H9 (cell line): ENCODE data around the gene LECT2. TPM values are rescaled to one million over a fixed set of nuclear protein-coding genes. Genes with fewer than 3 reads are reported as not detected.

ENCODE experiments used
- DNase-seq: peaks from one replicate; pipeline ENCODE4 v3.0.0-alpha.2; 2017
- H2AFZ ChIP-seq: one replicate; pipeline ENCODE4 v1.6.1; 2013; ENCODE audit warnings: mild to moderate bottlenecking, low read length, control low read depth, moderate library complexity
- H2AK5ac ChIP-seq: 2 replicates; pipeline ENCODE4 v1.6.1; 2013; ENCODE audit warnings: low read length, control low read depth, mixed read lengths; ENCODE audit not compliant: insufficient read length
- H2BK120ac ChIP-seq: one replicate; pipeline ENCODE4 v1.6.1; 2013; ENCODE audit warnings: low read depth, mild to moderate bottlenecking, low read length, control low read depth, inconsistent platforms; ENCODE audit not compliant: poor library complexity, severe bottlenecking
- H2BK12ac ChIP-seq: 2 replicates; pipeline ENCODE4 v1.6.1; 2013; ENCODE audit warnings: low read length, control low read depth, mixed read lengths, low read depth; ENCODE audit not compliant: insufficient read length
- H2BK15ac ChIP-seq: 2 replicates; pipeline ENCODE4 v1.6.1; 2013; ENCODE audit warnings: low read depth, low read length, control low read depth
- H2BK20ac ChIP-seq: one replicate; pipeline ENCODE4 v1.6.1; 2013; ENCODE audit warnings: low read depth, mild to moderate bottlenecking, low read length, control low read depth, inconsistent platforms; ENCODE audit not compliant: poor library complexity, severe bottlenecking
- H2BK5ac ChIP-seq: 2 replicates; pipeline ENCODE4 v1.6.1; 2013; ENCODE audit warnings: low read length, control low read depth, mixed read lengths; ENCODE audit not compliant: insufficient read length
- H3K14ac ChIP-seq: 2 replicates; pipeline ENCODE4 v1.6.1; 2013; ENCODE audit warnings: low read length, control low read depth; ENCODE audit not compliant: insufficient read depth
- H3K18ac ChIP-seq: 2 replicates; pipeline ENCODE4 v1.6.1; 2013; ENCODE audit warnings: low read depth, mild to moderate bottlenecking, mixed read lengths, low read length, control low read depth; ENCODE audit not compliant: insufficient read length
- H3K23ac ChIP-seq: 2 replicates; pipeline ENCODE4 v1.6.1; 2013; ENCODE audit warnings: low read length, control low read depth, mixed read lengths, low read depth; ENCODE audit not compliant: insufficient read length
- H3K23me2 ChIP-seq: 2 replicates; pipeline ENCODE4 v1.6.1; 2013; ENCODE audit warnings: low read depth, mild to moderate bottlenecking, mixed read lengths, low read length, control low read depth; ENCODE audit not compliant: insufficient read length, poor library complexity, severe bottlenecking
- H3K27ac ChIP-seq: 2 replicates; pipeline ENCODE4 v1.5.1; 2013; ENCODE audit warnings: low read length, control low read depth, mixed read lengths, low read depth; ENCODE audit not compliant: insufficient read length
- H3K27me3 ChIP-seq: 2 replicates; pipeline ENCODE4 v1.6.1; 2013; ENCODE audit warnings: low read length, control low read depth, inconsistent platforms; ENCODE audit not compliant: insufficient read depth
- H3K4ac ChIP-seq: 2 replicates; pipeline ENCODE4 v1.6.1; 2013; ENCODE audit warnings: low read depth, mild to moderate bottlenecking, control low read depth, inconsistent platforms, low read length, moderate library complexity
- H3K4me1 ChIP-seq: 2 replicates; pipeline ENCODE4 v1.6.1; 2013; ENCODE audit warnings: low read length, control low read depth, inconsistent platforms; ENCODE audit not compliant: insufficient read depth
- H3K4me2 ChIP-seq: 2 replicates; pipeline ENCODE4 v1.6.1; 2013; ENCODE audit warnings: low read length, control low read depth, mixed read lengths; ENCODE audit not compliant: insufficient read length, insufficient read depth
- H3K56ac ChIP-seq: 2 replicates; pipeline ENCODE4 v1.6.1; 2013; ENCODE audit warnings: low read depth, mild to moderate bottlenecking, mixed read lengths, low read length, control low read depth; ENCODE audit not compliant: insufficient read length
- H3K79me1 ChIP-seq: 2 replicates; pipeline ENCODE4 v1.6.1; 2013; ENCODE audit warnings: low read depth, mild to moderate bottlenecking, moderate library complexity, low read length, control low read depth, inconsistent platforms; ENCODE audit not compliant: insufficient read depth, poor library complexity, severe bottlenecking
- H3K79me2 ChIP-seq: 2 replicates; pipeline ENCODE4 v1.6.1; 2013; ENCODE audit warnings: low read length, control low read depth, inconsistent platforms; ENCODE audit not compliant: insufficient read depth
- H3K9ac ChIP-seq: 2 replicates; pipeline ENCODE4 v1.6.1; 2013; ENCODE audit warnings: low read length, control low read depth, mixed read lengths; ENCODE audit not compliant: insufficient read length; ENCODE audit errors: extremely low read depth
- H3K9me3 ChIP-seq: one replicate; pipeline ENCODE4 v1.6.1; 2013; ENCODE audit warnings: low read depth, low read length, inconsistent platforms; ENCODE audit not compliant: control insufficient read depth
- H3T11ph ChIP-seq: one replicate; pipeline ENCODE4 v1.6.1; 2013; ENCODE audit warnings: mild to moderate bottlenecking, low read length, control low read depth, inconsistent platforms
- H4K20me1 ChIP-seq: one replicate; pipeline ENCODE4 v1.6.1; 2013; ENCODE audit not compliant: control insufficient read depth, insufficient read length, insufficient read depth
- H4K5ac ChIP-seq: 2 replicates; pipeline ENCODE4 v1.6.1; 2013; ENCODE audit warnings: low read depth, mild to moderate bottlenecking, mixed read lengths, low read length, control low read depth; ENCODE audit not compliant: insufficient read length
- H4K8ac ChIP-seq: replicated peaks from 2 replicates; pipeline ENCODE4 v1.6.1; 2013; ENCODE audit warnings: low read length, control low read depth, mixed read lengths, low read depth; ENCODE audit not compliant: insufficient read length
- H4K91ac ChIP-seq: 2 replicates; pipeline ENCODE4 v1.6.1; 2013; ENCODE audit warnings: low read depth, mild to moderate bottlenecking, moderate library complexity, mixed read lengths, low read length, control low read depth; ENCODE audit not compliant: insufficient read length
- H3K27ac Mint-ChIP-seq, 3 experiments: 2 replicates in 2 of 3; 3 replicates in 1 of 3; pipeline ENCODE4 v1.8.0; 2020 to 2021; ENCODE audit warnings: mixed read lengths in 3 of 3, mild to moderate bottlenecking in 1 of 3, moderate library complexity in 1 of 3
- H3K27me3 Mint-ChIP-seq: 2 replicates; pipeline ENCODE4 v1.8.0; 2021; ENCODE audit warnings: low read depth, mild to moderate bottlenecking, moderate library complexity, mixed read lengths
- H3K36me3 Mint-ChIP-seq, 3 experiments: 2 replicates in 2 of 3; 3 replicates in 1 of 3; pipeline ENCODE4 v1.8.0; 2020 to 2021; ENCODE audit warnings: low read depth in 3 of 3, mixed read lengths in 3 of 3; ENCODE audit not compliant: insufficient read depth in 1 of 3
- H3K4me1 Mint-ChIP-seq, 2 experiments: 2 replicates each; pipeline ENCODE4 v1.8.0; 2020; ENCODE audit warnings: mixed read lengths in 2 of 2
- H3K4me3 Mint-ChIP-seq, 2 experiments: 2 replicates in 1 of 2; 3 replicates in 1 of 2; pipeline ENCODE4 v1.8.0; 2020 to 2021; ENCODE audit warnings: mild to moderate bottlenecking in 2 of 2, mixed read lengths in 2 of 2, moderate library complexity in 1 of 2
- H3K9me3 Mint-ChIP-seq, 2 experiments: 2 replicates in 1 of 2; 3 replicates in 1 of 2; pipeline ENCODE4 v1.8.0; 2020; ENCODE audit warnings: mild to moderate bottlenecking in 2 of 2, mixed read lengths in 2 of 2, moderate library complexity in 1 of 2
- WGBS: extraction: QIAGEN DNeasy Blood & Tissue Kit; methylation state at CpG from one replicate; pipeline ENCODE4 v1.1.7; 2013; ENCODE audit warnings: missing lambda C conversion rate, low lambda C conversion rate, mixed read lengths; ENCODE audit not compliant: insufficient read length; ENCODE audit errors: extremely low coverage; 5-methylcytosine and 5-hydroxymethylcytosine counted together
- total RNA-seq: library from RNA; stranded (reverse); gene quantifications from 2 replicates; pipeline ENCODE4 v1.2.1, GENCODE V29; 2021
- TF ChIP-seq, protein P1 (sequence below): fragments of 200-600 bp; sonication (generic); conservative IDR thresholded peaks from 3 replicates; pipeline ENCODE4 v1.8.0; 2021; ENCODE audit warnings: antibody characterized with exemption, mild to moderate bottlenecking

LECT2 gene
- total RNA-seq, 1 experiment from 2014 or later: not detected

DNA sequence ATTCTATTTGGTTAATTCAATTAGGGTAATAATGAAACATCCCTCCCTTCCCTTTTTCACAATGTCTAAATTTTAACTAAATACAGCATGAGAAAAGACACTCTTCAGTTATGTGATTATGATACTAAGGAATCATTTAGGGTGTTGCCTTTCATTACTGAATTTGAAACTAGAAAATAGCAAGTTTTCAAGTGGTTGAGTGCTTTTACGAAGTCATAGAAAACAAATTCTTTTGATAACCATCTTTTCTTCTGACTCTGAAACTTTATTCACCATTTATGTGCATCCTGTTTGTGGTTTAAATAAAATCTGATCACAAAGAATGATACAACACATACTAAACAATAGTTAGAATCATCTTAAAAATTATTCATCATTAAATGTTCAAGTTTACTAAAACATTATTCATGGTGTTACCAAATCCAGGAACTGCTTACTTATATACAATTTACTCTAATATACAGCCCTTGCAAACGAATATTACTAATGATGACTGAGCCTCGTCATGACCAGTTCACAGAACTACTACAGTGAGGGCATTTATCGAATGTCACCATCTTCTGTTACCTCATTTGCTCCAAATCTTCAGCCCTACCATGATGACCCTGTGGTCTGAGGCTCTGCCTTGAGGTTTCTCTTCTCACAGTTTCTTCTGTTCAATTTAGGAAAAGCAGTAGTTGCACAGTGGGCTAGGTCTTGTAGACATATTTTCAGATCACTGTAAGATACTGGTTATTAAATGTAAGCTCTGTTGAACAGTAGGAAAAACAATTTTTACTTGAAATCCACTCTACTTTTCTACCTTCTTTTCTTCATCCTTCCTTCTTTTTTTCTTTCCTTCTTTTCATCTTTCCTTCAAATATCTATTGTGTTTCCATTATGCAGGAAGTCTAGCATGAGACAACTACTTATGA lies 40.8 kb downstream of the LECT2 start:
- H3K9me3 ChIP-seq: no peaks in the 10 kb centered on the region
- no peak overlapping the region for H4K5ac ChIP-seq
- H3K4me1 ChIP-seq: no peaks in the 10 kb centered on the region
- no peak overlapping the region for H4K8ac ChIP-seq
- no peak overlapping the region for H2BK5ac ChIP-seq
- H3K23me2 ChIP-seq: no peaks in the 10 kb centered on the region
- H2BK12ac ChIP-seq: no peak overlapping the region
- no peak overlapping the region for H3K27ac Mint-ChIP-seq
- H3K23ac ChIP-seq: no peak overlapping the region
- H2AK5ac ChIP-seq: no peak overlapping the region
- H3K9me3 Mint-ChIP-seq: no peaks in the 10 kb centered on the region
- H2BK20ac ChIP-seq: no peak overlapping the region
- no peaks in the 10 kb centered on the region; the same call in 1 of the 2 replicates for H3K27me3 ChIP-seq
- H3K4ac ChIP-seq: no peak overlapping the region
- H3K79me2 ChIP-seq: no peaks in the 10 kb centered on the region
- no peak overlapping the region for H3T11ph ChIP-seq
- H3K4me2 ChIP-seq: no peak overlapping the region
- H3K56ac ChIP-seq: no peak overlapping the region
- H2BK15ac ChIP-seq: no peak overlapping the region
- no peak overlapping the region for H3K14ac ChIP-seq
- H4K20me1 ChIP-seq: no peaks in the 10 kb centered on the region
- WGBS: no CpG with 5 or more reads among the region's 4 CpGs
- no peak overlapping the region for H3K4me3 Mint-ChIP-seq
- no peaks in the 10 kb centered on the region for H3K4me1 Mint-ChIP-seq
- H2BK120ac ChIP-seq: no peak overlapping the region
- no peak overlapping the region for H4K91ac ChIP-seq
- no peak for DNase-seq
- H3K27ac ChIP-seq: no peak overlapping the region
- H3K9ac ChIP-seq: no peak overlapping the region
- no peak overlapping the region for H3K18ac ChIP-seq
- H3K79me1 ChIP-seq: no peaks in the 10 kb centered on the region
- no peak overlapping the region for H2AFZ ChIP-seq
- no peaks in the 10 kb centered on the region for H3K36me3 Mint-ChIP-seq
- peaks cover 94% of the 10 kb centered on the region for H3K27me3 Mint-ChIP-seq
- TF ChIP-seq, protein P1, sequence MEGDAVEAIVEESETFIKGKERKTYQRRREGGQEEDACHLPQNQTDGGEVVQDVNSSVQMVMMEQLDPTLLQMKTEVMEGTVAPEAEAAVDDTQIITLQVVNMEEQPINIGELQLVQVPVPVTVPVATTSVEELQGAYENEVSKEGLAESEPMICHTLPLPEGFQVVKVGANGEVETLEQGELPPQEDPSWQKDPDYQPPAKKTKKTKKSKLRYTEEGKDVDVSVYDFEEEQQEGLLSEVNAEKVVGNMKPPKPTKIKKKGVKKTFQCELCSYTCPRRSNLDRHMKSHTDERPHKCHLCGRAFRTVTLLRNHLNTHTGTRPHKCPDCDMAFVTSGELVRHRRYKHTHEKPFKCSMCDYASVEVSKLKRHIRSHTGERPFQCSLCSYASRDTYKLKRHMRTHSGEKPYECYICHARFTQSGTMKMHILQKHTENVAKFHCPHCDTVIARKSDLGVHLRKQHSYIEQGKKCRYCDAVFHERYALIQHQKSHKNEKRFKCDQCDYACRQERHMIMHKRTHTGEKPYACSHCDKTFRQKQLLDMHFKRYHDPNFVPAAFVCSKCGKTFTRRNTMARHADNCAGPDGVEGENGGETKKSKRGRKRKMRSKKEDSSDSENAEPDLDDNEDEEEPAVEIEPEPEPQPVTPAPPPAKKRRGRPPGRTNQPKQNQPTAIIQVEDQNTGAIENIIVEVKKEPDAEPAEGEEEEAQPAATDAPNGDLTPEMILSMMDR: no peak
